Measurements from ENCODE around the gene ZCCHC14.
"Not testable (repeated sequence)": the region's sequence is repeated elsewhere in the genome, so short reads cannot be mapped to it uniquely, and the experiment has no call there.

Gene ZCCHC14

DNA sequence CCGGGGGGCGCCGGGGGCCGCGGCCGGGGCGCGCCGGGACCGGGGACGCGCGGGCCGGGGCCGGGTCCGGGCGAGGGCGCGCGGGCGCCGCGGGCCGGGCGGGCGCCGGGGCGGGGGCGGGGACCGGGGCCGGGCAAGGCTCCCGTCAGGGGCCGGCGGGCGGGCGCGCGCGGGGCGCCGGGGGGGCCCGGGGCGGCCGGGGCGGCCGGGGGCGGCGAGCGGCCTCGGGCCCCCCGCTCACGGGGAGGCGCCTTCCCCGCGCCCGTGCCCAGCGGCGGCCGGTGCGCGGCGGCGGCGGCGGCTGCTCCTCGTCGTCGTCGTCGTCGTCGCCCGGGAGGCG is 563 bp downstream of the ZCCHC14 start:
- DNase-seq (ENCODE audit: low read depth in 2 of 2): no peak
- H3K4me3 ChIP-seq (replicated peaks in 1 of 2; ENCODE audit: low read depth in 2 of 2, low read length in 2 of 2): peak overlapping the region in 1 of 2 donors; percentile 53
- TF ChIP-seq, protein P1, sequence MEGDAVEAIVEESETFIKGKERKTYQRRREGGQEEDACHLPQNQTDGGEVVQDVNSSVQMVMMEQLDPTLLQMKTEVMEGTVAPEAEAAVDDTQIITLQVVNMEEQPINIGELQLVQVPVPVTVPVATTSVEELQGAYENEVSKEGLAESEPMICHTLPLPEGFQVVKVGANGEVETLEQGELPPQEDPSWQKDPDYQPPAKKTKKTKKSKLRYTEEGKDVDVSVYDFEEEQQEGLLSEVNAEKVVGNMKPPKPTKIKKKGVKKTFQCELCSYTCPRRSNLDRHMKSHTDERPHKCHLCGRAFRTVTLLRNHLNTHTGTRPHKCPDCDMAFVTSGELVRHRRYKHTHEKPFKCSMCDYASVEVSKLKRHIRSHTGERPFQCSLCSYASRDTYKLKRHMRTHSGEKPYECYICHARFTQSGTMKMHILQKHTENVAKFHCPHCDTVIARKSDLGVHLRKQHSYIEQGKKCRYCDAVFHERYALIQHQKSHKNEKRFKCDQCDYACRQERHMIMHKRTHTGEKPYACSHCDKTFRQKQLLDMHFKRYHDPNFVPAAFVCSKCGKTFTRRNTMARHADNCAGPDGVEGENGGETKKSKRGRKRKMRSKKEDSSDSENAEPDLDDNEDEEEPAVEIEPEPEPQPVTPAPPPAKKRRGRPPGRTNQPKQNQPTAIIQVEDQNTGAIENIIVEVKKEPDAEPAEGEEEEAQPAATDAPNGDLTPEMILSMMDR (IDR thresholded peaks at IDR 0.05; ENCODE audit: low read depth, low read length): no peak

DNA sequence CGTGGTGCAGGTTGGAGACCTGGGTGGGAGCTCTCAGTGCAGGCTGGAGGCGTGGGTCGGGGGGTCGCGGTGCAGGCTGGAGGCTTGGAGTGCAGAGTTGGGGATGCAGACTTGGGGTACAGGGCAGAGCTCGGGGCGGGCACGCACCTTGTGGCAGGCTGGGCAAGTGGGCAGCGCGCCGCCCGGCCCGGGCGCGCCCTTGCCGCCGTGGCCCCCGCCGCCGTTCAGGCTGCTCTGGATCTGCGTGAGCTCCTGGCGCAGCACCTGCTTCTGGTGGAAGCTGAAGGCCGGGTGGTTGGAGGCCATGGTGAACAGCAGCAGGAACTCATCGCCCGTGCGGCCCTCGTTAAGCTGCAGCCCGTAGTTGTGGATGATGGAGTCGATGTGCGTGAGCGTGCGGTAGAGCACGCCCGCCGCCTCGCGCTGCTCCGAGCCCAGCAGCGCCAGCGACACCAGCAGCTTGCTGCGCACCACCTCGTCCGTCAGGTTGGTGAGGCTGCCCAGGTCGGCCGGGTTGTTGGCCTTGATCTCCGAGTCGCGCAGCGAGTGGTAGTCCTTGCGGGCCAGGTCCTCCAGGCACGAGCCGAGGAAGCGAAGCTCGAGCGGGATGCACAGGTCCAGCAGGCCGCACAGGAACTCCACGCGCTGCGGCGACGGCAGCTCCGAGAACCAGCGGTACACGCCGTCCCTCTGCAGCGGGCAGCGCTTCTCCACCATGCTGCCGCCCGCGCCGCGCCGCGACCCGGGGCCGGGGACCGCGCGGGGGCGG is 1.1 kb downstream of the ZCCHC14 start:
- DNase-seq (ENCODE audit: low read depth in 2 of 2): peak; percentile 44 to 47
- H3K4me3 ChIP-seq (replicated peaks in 1 of 2; ENCODE audit: low read depth in 2 of 2, low read length in 2 of 2): peak overlapping the region; percentile 46 to 53
- TF ChIP-seq, protein P1 (IDR thresholded peaks at IDR 0.05; ENCODE audit: low read depth, low read length): no peak

DNA sequence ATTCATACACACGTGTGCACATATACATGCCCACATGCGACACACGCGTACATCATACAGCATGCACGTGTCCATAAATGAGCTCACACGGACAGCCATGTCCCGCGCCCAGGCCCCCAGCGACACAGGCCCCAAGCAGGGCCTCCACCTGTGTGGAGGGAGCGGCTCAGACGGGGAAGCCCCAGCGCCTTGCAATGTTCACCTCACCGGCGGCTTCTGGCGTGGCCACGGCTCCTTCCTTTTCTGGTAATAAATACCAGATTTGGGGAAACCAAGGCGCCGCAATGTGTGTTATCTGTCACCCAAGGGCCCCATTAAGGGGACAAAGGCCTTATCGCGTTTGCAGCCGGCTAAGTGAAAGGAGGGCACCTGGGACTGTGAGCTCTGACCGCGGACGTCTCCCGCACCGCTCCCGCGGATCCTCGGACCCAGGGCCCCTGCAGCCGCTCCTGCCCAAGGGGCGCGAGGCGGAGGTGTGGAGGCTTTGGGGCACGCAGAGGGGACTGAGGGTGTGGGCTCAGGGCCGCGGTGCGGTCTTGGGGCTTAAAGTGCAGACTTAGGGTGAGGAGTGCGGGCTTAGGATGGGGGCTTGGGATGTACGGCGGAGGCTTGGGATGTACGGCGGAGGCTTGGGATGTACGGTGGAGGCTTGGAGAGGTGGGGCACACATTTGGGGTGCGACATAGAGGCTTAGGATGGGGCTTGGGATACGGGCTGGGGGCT is 1.9 kb downstream of the ZCCHC14 start:
- peak in 1 of 2 donors; percentile 41 for DNase-seq (ENCODE audit: low read depth in 2 of 2)
- H3K4me3 ChIP-seq (replicated peaks in 1 of 2; ENCODE audit: low read depth in 2 of 2, low read length in 2 of 2): peak overlapping the region; percentile 46 to 53

DNA sequence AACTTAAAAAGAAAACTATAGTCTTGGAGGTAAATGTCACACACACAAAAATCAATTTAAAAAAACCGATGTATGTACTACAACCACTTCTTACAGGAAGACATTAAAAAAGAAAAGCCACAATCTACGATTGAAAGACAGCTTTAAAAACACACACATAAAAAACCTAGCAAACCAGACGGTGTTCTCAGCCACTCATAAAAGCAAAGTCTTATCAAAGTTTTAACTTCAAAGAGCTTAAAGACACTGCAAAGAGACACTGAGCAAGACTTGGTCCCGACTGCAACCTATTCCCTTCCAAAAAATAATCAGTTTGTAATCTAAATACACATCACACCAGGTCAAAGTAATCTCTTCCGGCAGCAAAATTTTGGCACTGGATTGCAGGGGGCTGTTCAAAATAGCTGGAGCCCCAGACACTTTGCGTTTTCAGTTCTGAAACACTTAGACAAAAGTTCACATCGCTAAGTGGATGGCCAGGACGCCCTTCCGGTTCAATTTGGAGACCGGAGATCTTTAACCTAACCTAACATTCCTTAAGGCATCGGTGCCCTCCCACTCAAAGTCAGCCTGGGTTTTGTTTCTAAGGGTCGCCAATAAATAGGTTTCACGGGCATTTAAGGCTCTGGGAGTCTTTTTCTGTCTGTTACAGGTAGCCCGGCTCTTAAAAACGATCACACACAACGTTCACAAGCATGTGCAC is 2.6 kb downstream of the ZCCHC14 start:
- H3K4me3 ChIP-seq (replicated peaks in 1 of 2; ENCODE audit: low read depth in 2 of 2, low read length in 2 of 2): peak overlapping the region; percentile 46 to 53
- TF ChIP-seq, protein P1 (IDR thresholded peaks at IDR 0.05; ENCODE audit: low read depth, low read length): no peak
- DNase-seq (ENCODE audit: low read depth in 2 of 2): no peak

DNA sequence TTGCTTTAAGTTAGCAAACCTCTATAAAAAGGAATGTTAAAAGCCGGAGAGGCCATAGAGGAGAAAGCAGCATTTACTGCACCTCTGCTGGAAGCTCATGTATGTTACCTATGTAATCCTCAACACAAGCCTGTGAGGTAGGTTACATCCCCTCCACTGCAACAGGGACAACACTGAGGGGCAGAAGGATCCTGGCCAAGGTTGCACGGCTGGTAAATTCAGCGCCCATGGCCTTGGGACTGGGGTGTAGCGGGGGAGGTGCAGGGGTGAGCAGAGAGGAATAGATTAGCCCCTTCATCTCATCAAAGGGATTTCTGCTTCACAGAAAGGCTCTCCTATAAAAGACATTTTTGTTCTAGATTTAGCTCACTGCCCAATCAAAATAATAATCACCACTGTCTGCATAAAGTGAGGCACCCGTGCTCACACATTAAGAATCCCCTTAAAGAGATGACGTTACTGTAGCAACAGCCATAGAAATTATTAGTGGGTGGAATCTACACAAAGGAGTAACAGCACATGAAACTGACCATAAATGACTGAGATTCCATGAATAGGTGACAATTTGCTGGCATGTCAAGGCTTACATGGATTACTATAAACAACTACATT is 3.3 kb downstream of the ZCCHC14 start:
- TF ChIP-seq, protein P1 (IDR thresholded peaks at IDR 0.05; ENCODE audit: low read depth, low read length): no peak
- no peak for DNase-seq (ENCODE audit: low read depth in 2 of 2)
- peak overlapping the region; percentile 3 to 53 for H3K4me3 ChIP-seq (replicated peaks in 1 of 2; ENCODE audit: low read depth in 2 of 2, low read length in 2 of 2)

DNA sequence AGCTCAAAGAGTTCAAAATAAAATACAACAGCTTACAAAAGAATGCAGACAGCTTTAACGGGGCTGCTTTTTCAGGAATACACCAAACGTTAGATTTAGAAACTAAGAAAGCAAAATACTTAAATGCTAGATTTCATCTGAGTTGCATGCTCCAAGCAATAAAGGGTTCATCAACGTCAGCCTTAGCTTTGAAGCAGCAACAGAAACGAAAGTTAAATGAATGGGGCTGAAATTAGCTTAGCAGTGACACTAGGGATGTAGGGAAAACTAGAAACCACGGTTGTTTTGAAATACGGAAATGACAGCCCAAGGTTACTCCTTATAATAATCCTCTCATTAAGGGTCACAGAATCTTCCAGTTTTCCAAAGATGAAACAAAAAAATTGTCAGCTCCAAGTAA is 3.9 kb downstream of the ZCCHC14 start:
- not testable (repeated sequence) for H3K4me3 ChIP-seq (replicated peaks in 1 of 2; ENCODE audit: low read depth in 2 of 2, low read length in 2 of 2); DNase-seq (ENCODE audit: low read depth in 2 of 2)

DNA sequence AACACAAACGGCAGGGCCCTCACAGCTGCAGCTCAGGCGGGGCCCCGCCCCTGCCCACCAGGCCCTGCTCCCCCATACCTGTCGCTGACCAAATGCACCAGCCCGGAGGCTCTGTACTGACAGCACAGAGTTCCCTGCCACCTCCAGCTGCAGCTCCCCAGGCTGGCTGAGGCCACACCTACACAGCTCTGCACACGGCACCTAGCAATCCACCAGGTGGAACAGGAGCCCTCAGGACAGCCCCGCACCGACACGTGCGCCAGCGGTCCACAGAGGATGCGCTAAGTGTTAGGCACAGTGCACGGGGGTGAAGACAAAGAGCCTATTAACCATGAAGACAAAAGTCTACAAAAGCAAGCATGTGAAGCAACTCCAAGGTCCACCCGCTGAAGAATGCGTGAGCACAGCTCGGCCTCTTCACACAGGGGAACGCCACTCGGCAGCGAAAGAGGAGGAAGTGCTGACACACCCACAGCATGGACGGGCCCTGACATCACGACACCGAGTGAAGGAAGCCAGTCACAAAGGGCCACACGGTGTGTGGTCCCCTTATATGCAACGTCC is 5.4 kb downstream of the ZCCHC14 start:
- TF ChIP-seq, protein P1 (IDR thresholded peaks at IDR 0.05; ENCODE audit: low read depth, low read length): no peak
- peak; percentile 31 to 48 for DNase-seq (ENCODE audit: low read depth in 2 of 2)
- H3K4me3 ChIP-seq (replicated peaks in 1 of 2; ENCODE audit: low read depth in 2 of 2, low read length in 2 of 2): no peak overlapping the region
